Mucosa of rectum (tissue), 2 donors: Measurements from ENCODE around the gene DOK6.

Experiments
- H3K27ac ChIP-seq, 2 donors: one replicate each; pipeline ENCODE4 v1.7.0; 2013; ENCODE audit warnings: inconsistent platforms in 2 of 2, low read depth in 2 of 2, low read length in 2 of 2
- H3K27me3 ChIP-seq, 2 donors: one replicate each; pipeline ENCODE4 v1.7.0; 2013; ENCODE audit warnings: low read length in 2 of 2; ENCODE audit not compliant: control insufficient read depth in 2 of 2, insufficient read depth in 2 of 2
- H3K36me3 ChIP-seq, 2 donors: one replicate each; pipeline ENCODE4 v1.7.0; 2013; ENCODE audit warnings: low read length in 2 of 2; ENCODE audit not compliant: control insufficient read depth in 2 of 2, insufficient read depth in 2 of 2
- H3K4me1 ChIP-seq, 2 donors: one replicate each; pipeline ENCODE4 v1.7.0; 2013; ENCODE audit warnings: low read length in 2 of 2, mild to moderate bottlenecking in 1 of 2; ENCODE audit not compliant: control insufficient read depth in 2 of 2, insufficient read depth in 2 of 2
- H3K4me3 ChIP-seq, 2 donors: one replicate each; pipeline ENCODE4 v1.7.0; 2013; ENCODE audit warnings: low read length in 2 of 2
- H3K9ac ChIP-seq, 2 donors: one replicate each; pipeline ENCODE4 v1.7.0; 2013; ENCODE audit warnings: low read length in 2 of 2, low read depth in 1 of 2, mild to moderate bottlenecking in 1 of 2
- H3K9me3 ChIP-seq, 2 donors: one replicate each; pipeline ENCODE4 v1.7.0; 2013; ENCODE audit warnings: low read length in 2 of 2; ENCODE audit not compliant: control insufficient read depth in 2 of 2
- donor health status: healthy.
- donor health status: Normal muscosa, but diverticular disease.

Gene DOK6

GRCh38 chr18:69635482-69635881 lies 234.8 kb downstream of the DOK6 start:
- Histone ChIP-seq H3K36me3 (no peaks in the 10 kb centered on the region), H3K4me1 (no peaks in the 10 kb centered on the region), H3K4me3 (no peak overlapping the region), H3K9ac (no peak overlapping the region), H3K27me3 (no peaks in the 10 kb centered on the region), H3K27ac (no peak overlapping the region), H3K9me3 (no peaks in the 10 kb centered on the region)

GRCh38 chr18:69636529-69637301 lies 236.0 kb downstream of the DOK6 start:
- Histone ChIP-seq H3K27ac (no peak overlapping the region), H3K9ac (no peak overlapping the region), H3K4me1 (no peaks in the 10 kb centered on the region), H3K4me3 (no peak overlapping the region), H3K36me3 (no peaks in the 10 kb centered on the region), H3K27me3 (no peaks in the 10 kb centered on the region), H3K9me3 (no peaks in the 10 kb centered on the region)

- Histone ChIP-seq H3K9ac (no peak overlapping the region), H3K4me1 (no peaks in the 10 kb centered on the region), H3K9me3 (no peaks in the 10 kb centered on the region), H3K36me3 (no peaks in the 10 kb centered on the region), H3K4me3 (no peak overlapping the region), H3K27ac (no peak overlapping the region), H3K27me3 (no peaks in the 10 kb centered on the region)
Observed at GRCh38 chr18:69638056-69638455, 237.4 kb downstream of the DOK6 start.

- Histone ChIP-seq H3K36me3 (no peaks in the 10 kb centered on the region), H3K9ac (no peak overlapping the region), H3K9me3 (no peaks in the 10 kb centered on the region), H3K4me3 (no peak overlapping the region), H3K27me3 (no peaks in the 10 kb centered on the region), H3K27ac (no peak overlapping the region), H3K4me1 (no peaks in the 10 kb centered on the region)
Observed at GRCh38 chr18:69647702-69648101, 247.0 kb downstream of the DOK6 start.

GRCh38 chr18:69648486-69648885 lies 247.8 kb downstream of the DOK6 start:
- H3K27me3 ChIP-seq = no peaks in the 10 kb centered on the region
- no peak overlapping the region for H3K4me3 ChIP-seq
- no peaks in the 10 kb centered on the region for H3K9me3 ChIP-seq
- no peak overlapping the region for H3K9ac ChIP-seq
- H3K27ac ChIP-seq = no peak overlapping the region
- H3K36me3 ChIP-seq = no peaks in the 10 kb centered on the region
- no peaks in the 10 kb centered on the region for H3K4me1 ChIP-seq

- H3K9ac ChIP-seq = no peak overlapping the region
- H3K9me3 ChIP-seq = no peaks in the 10 kb centered on the region
- H3K36me3 ChIP-seq = no peaks in the 10 kb centered on the region
- no peak overlapping the region for H3K27ac ChIP-seq
- no peaks in the 10 kb centered on the region for H3K27me3 ChIP-seq
- H3K4me3 ChIP-seq = no peak overlapping the region
- no peaks in the 10 kb centered on the region for H3K4me1 ChIP-seq
Observed at GRCh38 chr18:69649684-69650083, 249.0 kb downstream of the DOK6 start.

GRCh38 chr18:69651243-69651642 lies 250.6 kb downstream of the DOK6 start:
- Histone ChIP-seq H3K4me3 (no peak overlapping the region), H3K9me3 (no peaks in the 10 kb centered on the region), H3K4me1 (no peaks in the 10 kb centered on the region), H3K9ac (no peak overlapping the region), H3K27ac (no peak overlapping the region), H3K36me3 (no peaks in the 10 kb centered on the region), H3K27me3 (no peaks in the 10 kb centered on the region)

GRCh38 chr18:69655816-69656215 lies 255.1 kb downstream of the DOK6 start:
- no peaks in the 10 kb centered on the region for H3K4me1 ChIP-seq
- no peak overlapping the region for H3K9ac ChIP-seq
- H3K9me3 ChIP-seq = no peaks in the 10 kb centered on the region
- no peak overlapping the region for H3K27ac ChIP-seq
- no peaks in the 10 kb centered on the region for H3K27me3 ChIP-seq
- no peak overlapping the region for H3K4me3 ChIP-seq
- H3K36me3 ChIP-seq = no peaks in the 10 kb centered on the region

- Histone ChIP-seq H3K9me3 (no peaks in the 10 kb centered on the region), H3K9ac (no peak overlapping the region), H3K27me3 (no peaks in the 10 kb centered on the region), H3K27ac (no peak overlapping the region), H3K36me3 (no peaks in the 10 kb centered on the region), H3K4me1 (no peaks in the 10 kb centered on the region), H3K4me3 (no peak overlapping the region)
Observed at GRCh38 chr18:69658103-69658502, 257.4 kb downstream of the DOK6 start.

GRCh38 chr18:69658685-69659084 lies 258.0 kb downstream of the DOK6 start:
- no peaks in the 10 kb centered on the region for H3K9me3 ChIP-seq
- no peak overlapping the region for H3K27ac ChIP-seq
- H3K4me3 ChIP-seq = no peak overlapping the region
- H3K36me3 ChIP-seq = no peaks in the 10 kb centered on the region
- H3K27me3 ChIP-seq = no peaks in the 10 kb centered on the region
- H3K9ac ChIP-seq = no peak overlapping the region
- H3K4me1 ChIP-seq = no peaks in the 10 kb centered on the region
